GM23248 (cell line): ENCODE results near the gene TPK1. TPM values are rescaled to one million over a fixed set of nuclear protein-coding genes. Genes with fewer than 3 reads are reported as not detected.

Experiments
- DNase-seq: peaks from one replicate; pipeline ENCODE4 v3.0.0-alpha.2; 2015
- H2AFZ ChIP-seq: fragments of 200-600 bp; sonication (generic); 2 replicates; pipeline ENCODE4 v1.6.1; 2016; ENCODE audit warnings: antibody characterized with exemption
- H3F3A ChIP-seq: fragments of 200-600 bp; sonication (generic); 2 replicates; pipeline ENCODE4 v1.6.1; 2016; ENCODE audit warnings: mild to moderate bottlenecking, antibody characterized with exemption, mixed run types; ENCODE audit not compliant: insufficient read depth
- H3K27ac ChIP-seq: fragments of 200-600 bp; sonication (generic); 2 replicates; pipeline ENCODE4 v1.5.1; 2016; ENCODE audit warnings: mild to moderate bottlenecking
- H3K27me3 ChIP-seq: fragments of 200-600 bp; sonication (generic); replicated peaks from 2 replicates; pipeline ENCODE4 v1.6.1; 2016; ENCODE audit warnings: mild to moderate bottlenecking; ENCODE audit not compliant: insufficient read depth
- H3K36me3 ChIP-seq: fragments of 200-600 bp; sonication (generic); 2 replicates; pipeline ENCODE4 v1.6.1; 2016; ENCODE audit warnings: low read depth, mild to moderate bottlenecking
- H3K4me1 ChIP-seq: fragments of 200-600 bp; sonication (generic); 2 replicates; pipeline ENCODE4 v1.6.1; 2016; ENCODE audit warnings: mild to moderate bottlenecking; ENCODE audit not compliant: insufficient read depth
- H3K4me2 ChIP-seq: fragments of 200-600 bp; sonication (generic); one replicate; pipeline ENCODE4 v1.6.1; 2016; ENCODE audit warnings: mild to moderate bottlenecking; ENCODE audit not compliant: unreplicated experiment
- H3K4me3 ChIP-seq: fragments of 200-600 bp; sonication (generic); 2 replicates; pipeline ENCODE4 v1.5.1; 2016; ENCODE audit warnings: mild to moderate bottlenecking
- H3K79me2 ChIP-seq: fragments of 200-600 bp; sonication (generic); 2 replicates; pipeline ENCODE4 v1.6.1; 2016; ENCODE audit warnings: mild to moderate bottlenecking; ENCODE audit not compliant: insufficient read depth
- H3K9ac ChIP-seq: fragments of 200-600 bp; sonication (generic); 2 replicates; pipeline ENCODE4 v1.6.1; 2016; ENCODE audit warnings: mild to moderate bottlenecking
- H3K9me2 ChIP-seq: fragments of 200-600 bp; sonication (generic); 2 replicates; pipeline ENCODE4 v1.6.1; 2016; ENCODE audit warnings: mixed run types, mild to moderate bottlenecking, moderate library complexity; ENCODE audit not compliant: insufficient read depth
- H3K9me3 ChIP-seq: fragments of 200-600 bp; sonication (generic); one replicate; pipeline ENCODE4 v1.6.1; 2017; ENCODE audit warnings: low read depth
- H4K20me1 ChIP-seq: fragments of 200-600 bp; sonication (generic); 2 replicates; pipeline ENCODE4 v1.6.0; 2016; ENCODE audit not compliant: insufficient read depth
- EZH2 ChIP-seq: fragments of 200-600 bp; sonication (generic); IDR thresholded peaks from 2 replicates; pipeline ENCODE4 v1.6.1; 2018; ENCODE audit warnings: antibody characterized with exemption, mild to moderate bottlenecking; ENCODE audit not compliant: insufficient read depth, poor library complexity, severe bottlenecking
- EZH2phosphoT487 ChIP-seq: fragments of 200-600 bp; sonication (generic); IDR thresholded peaks from 2 replicates; pipeline ENCODE4 v1.6.1; 2018; ENCODE audit warnings: antibody characterized with exemption, moderate library complexity, mild to moderate bottlenecking, low read depth; ENCODE audit not compliant: insufficient read depth
- WGBS, 2 experiments: methylation state at CpG; one replicate each; pipeline ENCODE4 v1.1.6; 2015 to 2017; ENCODE audit warnings: low lambda C conversion rate in 2 of 2, low coverage in 1 of 2; ENCODE audit errors: missing lambda C conversion rate in 2 of 2; 5-methylcytosine and 5-hydroxymethylcytosine counted together
- in situ Hi-C: fragments of 300-500 bp; cut with MboI; formaldehyde crosslinking; loops from 2 replicates; pipeline ENCODE4 v1.15.0; 2020
- polyA plus RNA-seq: library from polyadenylated mRNA; unstranded; fragments of >200 nt; fragmentation: Nextera tagmentation; extraction: Ambion mirVana; gene quantifications from 2 replicates; pipeline ENCODE4 v1.2.1, GENCODE V29; 2016
- total RNA-seq: library from RNA; depleted of rRNA; stranded (reverse); fragments of >200 nt; shearing (Covaris generic); gene quantifications from 2 replicates; pipeline ENCODE4 v1.2.3, GENCODE V29; 2014

TPK1 gene
- total and polyA plus RNA-seq, 2 experiments from 2014 or later, result 2.9 to 3.7 TPM

- DNase-seq, result no peak
- no peaks in the 10 kb centered on the region for H3F3A ChIP-seq
- WGBS, 2 experiments, result 49 to 51% methylated on average over 6 of the region's 6 CpGs
- H4K20me1 ChIP-seq, result no peaks in the 10 kb centered on the region
- H3K4me1 ChIP-seq, result no peaks in the 10 kb centered on the region
- H3K9me3 ChIP-seq, result no peaks in the 10 kb centered on the region
- no peaks in the 10 kb centered on the region for H3K79me2 ChIP-seq
- no peak overlapping the region for H3K27ac ChIP-seq
- TF ChIP-seq EZH2phosphoT487 (no peak), EZH2 (no peak)
- H3K27me3 ChIP-seq, result no peaks in the 10 kb centered on the region
- no peak overlapping the region for H3K4me3 ChIP-seq
- no peaks in the 10 kb centered on the region for H3K36me3 ChIP-seq
- H2AFZ ChIP-seq, result no peak overlapping the region
- in situ Hi-C loops, result no loop called here
- no peak overlapping the region for H3K4me2 ChIP-seq
- H3K9ac ChIP-seq, result no peak overlapping the region
- H3K9me2 ChIP-seq, result no peaks in the 10 kb centered on the region
These were observed 325.2 kb downstream of the TPK1 start for GRCh38 chr7:144510621-144511020.

GRCh38 chr7:144508702-144509101, 327.2 kb downstream of the TPK1 start:
- 48 to 52% methylated on average over 4 of the region's 4 CpGs for WGBS, 2 experiments
- in situ Hi-C loops, result no loop called here
- no peaks in the 10 kb centered on the region for H3K27me3 ChIP-seq
- DNase-seq, result no peak
- no peaks in the 10 kb centered on the region for H4K20me1 ChIP-seq
- H3K79me2 ChIP-seq, result no peaks in the 10 kb centered on the region
- H3K4me1 ChIP-seq, result no peaks in the 10 kb centered on the region
- H3K4me3 ChIP-seq, result no peak overlapping the region
- no peaks in the 10 kb centered on the region for H3K36me3 ChIP-seq
- TF ChIP-seq EZH2 (no peak), EZH2phosphoT487 (no peak)
- H3K9me3 ChIP-seq, result no peaks in the 10 kb centered on the region
- no peak overlapping the region for H2AFZ ChIP-seq
- no peaks in the 10 kb centered on the region for H3F3A ChIP-seq
- H3K4me2 ChIP-seq, result no peak overlapping the region
- no peaks in the 10 kb centered on the region for H3K9me2 ChIP-seq
- no peak overlapping the region for H3K27ac ChIP-seq
- no peak overlapping the region for H3K9ac ChIP-seq

GRCh38 chr7:144503215-144503614, 332.6 kb downstream of the TPK1 start:
- no peak overlapping the region for H2AFZ ChIP-seq
- no peaks in the 10 kb centered on the region for H3F3A ChIP-seq
- H3K4me3 ChIP-seq, result no peak overlapping the region
- H3K36me3 ChIP-seq, result no peaks in the 10 kb centered on the region
- DNase-seq, result no peak
- WGBS, 2 experiments, result 66 to 70% methylated on average over 6 of the region's 6 CpGs
- H3K27ac ChIP-seq, result no peak overlapping the region
- no peak overlapping the region for H3K4me2 ChIP-seq
- TF ChIP-seq EZH2phosphoT487 (no peak), EZH2 (no peak)
- no peaks in the 10 kb centered on the region for H3K9me2 ChIP-seq
- H3K9ac ChIP-seq, result no peak overlapping the region
- no peaks in the 10 kb centered on the region for H3K79me2 ChIP-seq
- no peaks in the 10 kb centered on the region for H4K20me1 ChIP-seq
- in situ Hi-C loops, result no loop called here
- no peaks in the 10 kb centered on the region for H3K9me3 ChIP-seq
- H3K27me3 ChIP-seq, result no peaks in the 10 kb centered on the region
- no peaks in the 10 kb centered on the region for H3K4me1 ChIP-seq

GRCh38 chr7:144500225-144500624, 335.6 kb downstream of the TPK1 start:
- Histone ChIP-seq H3K4me2 (no peak overlapping the region), H3K9ac (no peak overlapping the region), H4K20me1 (no peaks in the 10 kb centered on the region), H3K36me3 (no peaks in the 10 kb centered on the region), H3K4me3 (no peak overlapping the region), H3K9me3 (no peaks in the 10 kb centered on the region), H3F3A (no peaks in the 10 kb centered on the region), H3K79me2 (no peaks in the 10 kb centered on the region), H3K4me1 (no peaks in the 10 kb centered on the region), H3K27ac (no peak overlapping the region), H2AFZ (no peak overlapping the region), H3K27me3 (no peaks in the 10 kb centered on the region), H3K9me2 (no peaks in the 10 kb centered on the region)
- TF ChIP-seq EZH2phosphoT487, result no peak
- no peak for TF ChIP-seq EZH2
- 24 to 29% methylated on average over 5 of the region's 5 CpGs for WGBS, 2 experiments
- DNase-seq, result no peak
- in situ Hi-C loops, result no loop called here

GRCh38 chr7:144497282-144497681, 338.6 kb downstream of the TPK1 start:
- Histone ChIP-seq H3K9me2 (no peaks in the 10 kb centered on the region), H3K27me3 (no peaks in the 10 kb centered on the region), H3K9me3 (no peaks in the 10 kb centered on the region), H3F3A (no peaks in the 10 kb centered on the region), H4K20me1 (no peaks in the 10 kb centered on the region), H3K4me1 (no peaks in the 10 kb centered on the region), H3K4me2 (no peak overlapping the region), H3K36me3 (no peaks in the 10 kb centered on the region), H3K27ac (no peak overlapping the region), H2AFZ (no peak overlapping the region), H3K4me3 (no peak overlapping the region), H3K79me2 (no peaks in the 10 kb centered on the region), H3K9ac (no peak overlapping the region)
- in situ Hi-C loops, result no loop called here
- TF ChIP-seq EZH2phosphoT487 (no peak), EZH2 (no peak)
- WGBS, 2 experiments, result 56 to 73% methylated on average over 1 of the region's 1 CpG
- no peak for DNase-seq
